ENCODE results near the gene SMAP2.

Gene SMAP2

GRCh38 chr1:40449684-40450494 is 76.4 kb downstream of the SMAP2 start, which contains the start of gene ZFP69B (continued):
- TF ChIP-seq ZIC2 (tag by site-specific recombination; IDR thresholded peaks at IDR 0.05) (peak; percentile 80), KLF10 (tag by site-specific recombination; IDR thresholded peaks at IDR 0.05) (peak; percentile 25; the same call in 1 of the 2 replicates), ZNF324 (tag by site-specific recombination; IDR thresholded peaks at IDR 0.05) (0 out of 2 replicates have a peak, but pooled peaks have one; percentile 19), KLF1 (tag by site-specific recombination; IDR thresholded peaks at IDR 0.05) (peak; percentile 38), WT1 (tag by site-specific recombination; IDR thresholded peaks at IDR 0.05) (peak; percentile 69; the same call in 1 of the 2 replicates), IKZF3 (tag by site-specific recombination; IDR thresholded peaks at IDR 0.05) (peak; percentile 70), ZNF596 (tag by site-specific recombination; IDR thresholded peaks at IDR 0.05) (no peak), ZNF19 (tag by site-specific recombination; IDR thresholded peaks at IDR 0.05; ENCODE audit: low read depth) (no peak), REST (tag by site-specific recombination; IDR thresholded peaks at IDR 0.05) (no peak), HIC1 (tag by site-specific recombination; IDR thresholded peaks at IDR 0.05) (peak; percentile 39; the same call in 1 of the 2 replicates), ZNF768 (tag by site-specific recombination; IDR thresholded peaks at IDR 0.05) (no peak), ZNF140 (tag by site-specific recombination; IDR thresholded peaks at IDR 0.05) (no peak), FEZF1 (tag by site-specific recombination; IDR thresholded peaks at IDR 0.05) (no peak), ZNF394 (tag by site-specific recombination; IDR thresholded peaks at IDR 0.05; ENCODE audit: borderline replicate concordance) (no peak), ZNF747 (tag by site-specific recombination; IDR thresholded peaks at IDR 0.05) (no peak), KLF8 (tag by site-specific recombination; IDR thresholded peaks at IDR 0.05) (0 out of 2 replicates have a peak, but pooled peaks have one; percentile 44), ZBTB48 (tag by site-specific recombination; IDR thresholded peaks at IDR 0.05) (peak; percentile 93), ZNF518A (tag by site-specific recombination; conservative IDR thresholded peaks at IDR 0.05; ENCODE audit: low read depth) (no peak), ZNF639 (tag by site-specific recombination; IDR thresholded peaks at IDR 0.05) (no peak), ZNF311 (tag by site-specific recombination; IDR thresholded peaks at IDR 0.05; ENCODE audit: borderline replicate concordance) (no peak), ZNF501 (tag by site-specific recombination; IDR thresholded peaks at IDR 0.05) (0 out of 2 replicates have a peak, but pooled peaks have one; percentile 29), ZNF580 (tag by site-specific recombination; IDR thresholded peaks at IDR 0.05) (no peak), REPIN1 (tag by site-specific recombination; IDR thresholded peaks at IDR 0.05; ENCODE audit: low read depth) (no peak), KLF7 (tag by site-specific recombination; IDR thresholded peaks at IDR 0.05; ENCODE audit: borderline replicate concordance) (no peak), ZNF10 (tag by site-specific recombination; IDR thresholded peaks at IDR 0.05) (no peak), ZNF426 (tag by site-specific recombination; IDR thresholded peaks at IDR 0.05) (no peak), HOXD13 (CRISPR knock-in tag; IDR thresholded peaks at IDR 0.05; ENCODE audit: borderline replicate concordance) (no peak)
